Mesothelial cell of epicardium (in vitro differentiated cells): ENCODE results near the gene MEF2A. TPM values are rescaled to one million over a fixed set of nuclear protein-coding genes. Genes with fewer than 3 reads are reported as not detected.
A peak's percentile ranks its signal among the peaks of the same experiment; 100 is the strongest.

ENCODE experiments used
- DNase-seq, 2 experiments: peaks; one replicate each; pipeline ENCODE4 v3.0.0; 2021; ENCODE audit warnings: low spot score in 2 of 2; ENCODE audit not compliant: unreplicated experiment in 2 of 2
- H3K27ac Mint-ChIP-seq: 2 replicates; pipeline ENCODE4 v1.8.0; 2021; ENCODE audit warnings: mixed read lengths
- H3K27me3 Mint-ChIP-seq: 2 replicates; pipeline ENCODE4 v1.8.0; 2021; ENCODE audit warnings: low read depth, mixed read lengths
- H3K36me3 Mint-ChIP-seq: 2 replicates; pipeline ENCODE4 v1.8.0; 2021; ENCODE audit warnings: mixed read lengths
- H3K4me1 Mint-ChIP-seq: 2 replicates; pipeline ENCODE4 v1.8.0; 2021; ENCODE audit warnings: mixed read lengths
- H3K4me3 Mint-ChIP-seq: 2 replicates; pipeline ENCODE4 v1.8.0; 2021; ENCODE audit warnings: mild to moderate bottlenecking, moderate library complexity, mixed read lengths
- H3K9me3 Mint-ChIP-seq: 2 replicates; pipeline ENCODE4 v1.8.0; 2021; ENCODE audit warnings: mixed read lengths
- CTCF ChIP-seq: fragments of 200-600 bp; sonication (generic); IDR thresholded peaks from one replicate; pipeline ENCODE4 v1.5.0; 2021; ENCODE audit warnings: antibody characterized with exemption; ENCODE audit not compliant: unreplicated experiment
- total RNA-seq: library from RNA; stranded (reverse); gene quantifications from 3 replicates; pipeline ENCODE4 v1.2.1, GENCODE V29; 2021

MEF2A gene
- total RNA-seq, 1 donor from 2014 or later = 39.1 TPM

- no peaks in the 10 kb centered on the region for H3K27me3 Mint-ChIP-seq
- H3K9me3 Mint-ChIP-seq = peaks cover 54% of the 10 kb centered on the region
- H3K36me3 Mint-ChIP-seq = peaks cover 69% of the 10 kb centered on the region
- DNase-seq = no peak
- H3K4me3 Mint-ChIP-seq = no peak overlapping the region
- peaks cover 12% of the 10 kb centered on the region for H3K4me1 Mint-ChIP-seq
- TF ChIP-seq CTCF = no peak
- no peak overlapping the region for H3K27ac Mint-ChIP-seq
Observed at GRCh38 chr15:99686290-99686689, 120.5 kb downstream of the MEF2A start.

- no peak overlapping the region for H3K27ac Mint-ChIP-seq
- no peak for TF ChIP-seq CTCF
- peaks cover 24% of the 10 kb centered on the region for H3K9me3 Mint-ChIP-seq
- H3K27me3 Mint-ChIP-seq = no peaks in the 10 kb centered on the region
- no peak overlapping the region for H3K4me3 Mint-ChIP-seq
- peaks cover 71% of the 10 kb centered on the region for H3K36me3 Mint-ChIP-seq
- H3K4me1 Mint-ChIP-seq = no peaks in the 10 kb centered on the region
- no peak for DNase-seq
Observed at GRCh38 chr15:99692825-99693224, 127.0 kb downstream of the MEF2A start.

GRCh38 chr15:99696096-99696495 is 130.3 kb downstream of the MEF2A start:
- Mint-ChIP-seq H3K27ac (no peak overlapping the region), H3K27me3 (no peaks in the 10 kb centered on the region), H3K4me1 (no peaks in the 10 kb centered on the region), H3K36me3 (peaks cover 46% of the 10 kb centered on the region), H3K9me3 (peaks cover 8% of the 10 kb centered on the region), H3K4me3 (no peak overlapping the region)
- TF ChIP-seq CTCF = no peak
- DNase-seq = no peak

- DNase-seq = no peak
- H3K4me1 Mint-ChIP-seq = peaks cover 16% of the 10 kb centered on the region
- peaks cover 4% of the 10 kb centered on the region for H3K36me3 Mint-ChIP-seq
- no peaks in the 10 kb centered on the region for H3K27me3 Mint-ChIP-seq
- H3K27ac Mint-ChIP-seq = peak overlapping the region; percentile 92
- TF ChIP-seq CTCF = no peak
- no peak overlapping the region for H3K4me3 Mint-ChIP-seq
- no peaks in the 10 kb centered on the region for H3K9me3 Mint-ChIP-seq
Observed at GRCh38 chr15:99702895-99703602, 137.3 kb downstream of the MEF2A start.

GRCh38 chr15:99703603-99704443 is 138.0 kb downstream of the MEF2A start:
- peaks cover 16% of the 10 kb centered on the region for H3K4me1 Mint-ChIP-seq
- peak overlapping the region; percentile 92 for H3K27ac Mint-ChIP-seq
- TF ChIP-seq CTCF = peak; percentile 57
- no peak overlapping the region for H3K4me3 Mint-ChIP-seq
- H3K27me3 Mint-ChIP-seq = no peaks in the 10 kb centered on the region
- H3K36me3 Mint-ChIP-seq = peaks cover 4% of the 10 kb centered on the region
- no peak for DNase-seq
- no peaks in the 10 kb centered on the region for H3K9me3 Mint-ChIP-seq
